HL-60 (cell line): ENCODE data around the gene NCR2.

Experiments used
- DNase-seq, 2 experiments: peaks; one replicate each; pipeline ENCODE4 v3.0.0-alpha.2; 2010 to 2020; ENCODE audit warnings: low read depth in 1 of 2, low spot score in 1 of 2
- H3K27ac ChIP-seq: fragments of 250-450 bp; sonication (Bioruptor Pico); replicated peaks from 2 replicates; pipeline ENCODE4 v1.5.1; 2020; ENCODE audit warnings: mild to moderate bottlenecking, moderate library complexity
- H3K27me3 ChIP-seq: fragments of 250-450 bp; sonication (Bioruptor Pico); 2 replicates; pipeline ENCODE4 v1.5.1; 2021; ENCODE audit warnings: mild to moderate bottlenecking, moderate library complexity; ENCODE audit not compliant: insufficient read depth, poor library complexity, severe bottlenecking
- H3K4me3 ChIP-seq: replicated peaks from 2 replicates; pipeline ENCODE4 v1.5.1; 2011; ENCODE audit warnings: mild to moderate bottlenecking, control low read depth, low read length; ENCODE audit not compliant: insufficient read depth
- GABPA ChIP-seq: IDR thresholded peaks from 2 replicates; pipeline ENCODE4 v1.6.1; 2012; ENCODE audit warnings: low read depth
- POLR2AphosphoS5 ChIP-seq: IDR thresholded peaks from 2 replicates; pipeline ENCODE4 v1.6.1; 2012; ENCODE audit warnings: low read depth
- SPI1 ChIP-seq: IDR thresholded peaks from 2 replicates; pipeline ENCODE4 v1.6.1; 2012; ENCODE audit warnings: low read depth, mild to moderate bottlenecking, borderline replicate concordance
- TF ChIP-seq, protein P1 (sequence below): IDR thresholded peaks from one replicate; pipeline ENCODE4 v1.5.1; 2011; ENCODE audit warnings: low read length, control low read depth, inconsistent platforms; ENCODE audit not compliant: insufficient read depth
- TF ChIP-seq, protein P2 (sequence below): IDR thresholded peaks from 2 replicates; pipeline ENCODE4 v1.6.1; 2012; ENCODE audit warnings: low read depth; ENCODE audit not compliant: insufficient replicate concordance

The NCR2 gene

DNA sequence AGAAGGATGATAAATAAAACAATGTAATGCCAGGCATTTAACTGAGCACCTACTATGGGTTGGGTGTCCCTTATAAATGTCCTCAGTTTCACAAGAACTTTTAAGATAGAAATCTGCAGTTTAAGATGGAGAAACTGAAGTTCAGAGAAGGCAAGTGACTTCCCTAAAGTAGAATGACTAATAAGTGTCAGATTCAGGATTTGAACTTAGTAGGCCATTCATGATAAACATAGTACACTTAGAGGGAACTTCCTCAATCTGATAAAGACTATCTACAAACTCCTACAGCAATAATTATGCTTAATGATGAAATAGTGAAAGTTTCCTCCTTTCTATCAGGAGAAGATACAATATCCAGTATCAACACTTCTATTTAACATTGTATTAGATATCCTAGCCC is 43.9 kb downstream of the NCR2 start:
- Histone ChIP-seq H3K27ac (no peak overlapping the region), H3K27me3 (peaks cover 28% of the 10 kb centered on the region)

DNA sequence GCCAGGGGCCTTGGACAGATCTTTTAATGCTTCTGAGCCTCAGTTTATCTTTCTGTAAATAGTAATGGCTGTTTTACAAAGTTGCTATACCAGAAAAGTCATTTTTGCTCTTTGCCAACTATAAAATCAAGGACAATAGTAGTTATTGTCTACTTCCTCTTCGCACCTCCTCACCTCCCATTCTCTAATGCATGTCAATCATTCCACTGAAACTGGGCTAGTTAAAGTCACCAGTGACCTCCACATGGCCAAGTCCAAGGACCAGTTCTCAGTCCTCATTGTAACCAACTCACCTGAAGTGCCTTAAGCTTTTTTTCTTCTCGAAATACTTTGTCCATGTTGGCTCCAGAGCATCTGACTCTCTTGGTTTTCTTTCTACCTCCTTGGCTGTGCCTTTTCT is 51.2 kb downstream of the NCR2 start:
- Histone ChIP-seq H3K4me3 (no peak overlapping the region), H3K27ac (no peak overlapping the region), H3K27me3 (peaks cover 18% of the 10 kb centered on the region)
- DNase-seq, result no peak
- TF ChIP-seq, protein P1, sequence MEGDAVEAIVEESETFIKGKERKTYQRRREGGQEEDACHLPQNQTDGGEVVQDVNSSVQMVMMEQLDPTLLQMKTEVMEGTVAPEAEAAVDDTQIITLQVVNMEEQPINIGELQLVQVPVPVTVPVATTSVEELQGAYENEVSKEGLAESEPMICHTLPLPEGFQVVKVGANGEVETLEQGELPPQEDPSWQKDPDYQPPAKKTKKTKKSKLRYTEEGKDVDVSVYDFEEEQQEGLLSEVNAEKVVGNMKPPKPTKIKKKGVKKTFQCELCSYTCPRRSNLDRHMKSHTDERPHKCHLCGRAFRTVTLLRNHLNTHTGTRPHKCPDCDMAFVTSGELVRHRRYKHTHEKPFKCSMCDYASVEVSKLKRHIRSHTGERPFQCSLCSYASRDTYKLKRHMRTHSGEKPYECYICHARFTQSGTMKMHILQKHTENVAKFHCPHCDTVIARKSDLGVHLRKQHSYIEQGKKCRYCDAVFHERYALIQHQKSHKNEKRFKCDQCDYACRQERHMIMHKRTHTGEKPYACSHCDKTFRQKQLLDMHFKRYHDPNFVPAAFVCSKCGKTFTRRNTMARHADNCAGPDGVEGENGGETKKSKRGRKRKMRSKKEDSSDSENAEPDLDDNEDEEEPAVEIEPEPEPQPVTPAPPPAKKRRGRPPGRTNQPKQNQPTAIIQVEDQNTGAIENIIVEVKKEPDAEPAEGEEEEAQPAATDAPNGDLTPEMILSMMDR, result no peak
- TF ChIP-seq SPI1 (no peak), GABPA (no peak), POLR2AphosphoS5 (no peak)
- TF ChIP-seq, protein P2, sequence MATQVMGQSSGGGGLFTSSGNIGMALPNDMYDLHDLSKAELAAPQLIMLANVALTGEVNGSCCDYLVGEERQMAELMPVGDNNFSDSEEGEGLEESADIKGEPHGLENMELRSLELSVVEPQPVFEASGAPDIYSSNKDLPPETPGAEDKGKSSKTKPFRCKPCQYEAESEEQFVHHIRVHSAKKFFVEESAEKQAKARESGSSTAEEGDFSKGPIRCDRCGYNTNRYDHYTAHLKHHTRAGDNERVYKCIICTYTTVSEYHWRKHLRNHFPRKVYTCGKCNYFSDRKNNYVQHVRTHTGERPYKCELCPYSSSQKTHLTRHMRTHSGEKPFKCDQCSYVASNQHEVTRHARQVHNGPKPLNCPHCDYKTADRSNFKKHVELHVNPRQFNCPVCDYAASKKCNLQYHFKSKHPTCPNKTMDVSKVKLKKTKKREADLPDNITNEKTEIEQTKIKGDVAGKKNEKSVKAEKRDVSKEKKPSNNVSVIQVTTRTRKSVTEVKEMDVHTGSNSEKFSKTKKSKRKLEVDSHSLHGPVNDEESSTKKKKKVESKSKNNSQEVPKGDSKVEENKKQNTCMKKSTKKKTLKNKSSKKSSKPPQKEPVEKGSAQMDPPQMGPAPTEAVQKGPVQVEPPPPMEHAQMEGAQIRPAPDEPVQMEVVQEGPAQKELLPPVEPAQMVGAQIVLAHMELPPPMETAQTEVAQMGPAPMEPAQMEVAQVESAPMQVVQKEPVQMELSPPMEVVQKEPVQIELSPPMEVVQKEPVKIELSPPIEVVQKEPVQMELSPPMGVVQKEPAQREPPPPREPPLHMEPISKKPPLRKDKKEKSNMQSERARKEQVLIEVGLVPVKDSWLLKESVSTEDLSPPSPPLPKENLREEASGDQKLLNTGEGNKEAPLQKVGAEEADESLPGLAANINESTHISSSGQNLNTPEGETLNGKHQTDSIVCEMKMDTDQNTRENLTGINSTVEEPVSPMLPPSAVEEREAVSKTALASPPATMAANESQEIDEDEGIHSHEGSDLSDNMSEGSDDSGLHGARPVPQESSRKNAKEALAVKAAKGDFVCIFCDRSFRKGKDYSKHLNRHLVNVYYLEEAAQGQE, result no peak

More for the DNA sequence above, 43.9 kb downstream of the NCR2 start:
- H3K4me3 ChIP-seq, result no peak overlapping the region
- no peak for DNase-seq
- no peak for TF ChIP-seq POLR2AphosphoS5
- TF ChIP-seq SPI1, result peak; percentile 29; the same call in 1 of the 2 replicates

DNA sequence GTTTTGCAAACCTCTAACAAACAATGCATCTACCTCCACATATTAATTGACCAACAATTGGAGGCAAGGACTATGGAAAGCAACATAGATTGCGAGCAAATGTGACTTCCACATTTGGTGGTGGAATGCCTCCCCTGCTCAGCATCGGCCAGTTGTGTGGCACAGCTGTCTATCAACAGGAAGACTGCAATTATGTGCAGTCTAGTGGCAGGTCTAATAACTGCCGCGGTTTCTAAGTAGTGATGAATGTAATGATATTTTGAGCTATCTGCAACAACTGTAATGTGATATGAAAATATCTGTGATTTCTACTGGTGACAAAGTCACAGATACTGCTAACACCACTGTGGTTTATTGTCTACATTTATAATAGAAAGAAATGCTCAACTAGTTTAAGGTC is 56.8 kb downstream of the NCR2 start:
- TF ChIP-seq SPI1 (no peak), POLR2AphosphoS5 (no peak)
- TF ChIP-seq, protein P1, result no peak
- TF ChIP-seq, protein P2, result no peak
- Histone ChIP-seq H3K27me3 (peaks cover 10% of the 10 kb centered on the region), H3K27ac (no peak overlapping the region)

DNA sequence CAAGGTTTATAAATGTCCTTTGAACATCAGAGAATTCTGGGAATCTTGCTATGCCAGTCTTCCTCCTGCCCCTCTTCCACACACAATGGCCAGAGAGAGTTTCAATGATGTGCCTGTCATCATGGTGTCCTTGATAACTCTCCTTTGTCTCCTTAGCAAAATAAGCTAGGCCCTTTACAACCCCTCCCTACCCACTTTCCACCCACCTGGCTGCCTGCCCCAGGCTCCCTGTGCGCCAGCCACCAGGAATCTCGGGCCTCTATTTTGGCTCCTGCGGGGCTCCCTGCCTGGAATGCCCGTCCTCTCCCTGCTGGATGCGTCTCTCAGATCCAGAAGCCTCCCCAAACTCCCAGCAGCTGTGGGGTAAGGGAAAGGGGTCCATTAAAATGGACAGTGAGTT is 60.9 kb downstream of the NCR2 start:
- Histone ChIP-seq H3K27me3 (peaks cover 2% of the 10 kb centered on the region), H3K27ac (no peak overlapping the region), H3K4me3 (no peak overlapping the region)
- TF ChIP-seq GABPA, result no peak
- TF ChIP-seq, protein P1, result no peak
- no peak for TF ChIP-seq SPI1
- TF ChIP-seq POLR2AphosphoS5, result no peak
- TF ChIP-seq, protein P2, result no peak
- no peak for DNase-seq

More for the DNA sequence above, 56.8 kb downstream of the NCR2 start:
- H3K4me3 ChIP-seq, result no peak overlapping the region
- DNase-seq, result no peak
